K562 (cell line): Measurements from ENCODE around the gene NRTN. TPM values are rescaled to one million over a fixed set of nuclear protein-coding genes. Genes with fewer than 3 reads are reported as not detected.

Source experiments
- BRF1 ChIP-seq: IDR thresholded peaks from 3 replicates; pipeline ENCODE4 v1.6.1; 2011; ENCODE audit warnings: borderline replicate concordance, mild to moderate bottlenecking; ENCODE audit not compliant: insufficient read length; ENCODE audit errors: extremely low read depth
- BRF2 ChIP-seq: IDR thresholded peaks from 3 replicates; pipeline ENCODE4 v1.6.1; 2011; ENCODE audit warnings: borderline replicate concordance, mild to moderate bottlenecking; ENCODE audit not compliant: insufficient read length, insufficient read depth
- CEBPG ChIP-seq, 3 experiments: fragments of 200-800 bp in 1 of 3; sonication (Bioruptor generic) in 1 of 3; sonication (generic) in 1 of 3; formaldehyde crosslinking in 1 of 3; IDR thresholded peaks in 2 of 3; conservative IDR thresholded peaks in 1 of 3; 2 replicates each; pipeline versions ENCODE4 v1.6.1 to v1.8.0; 2016 to 2022; ENCODE audit warnings: missing compliant biosample characterization in 2 of 3, missing genetic modification characterization in 2 of 3, mild to moderate bottlenecking in 1 of 3, missing genetic modification reagents in 1 of 3
- EHMT2 ChIP-seq: fragments of 450-650 bp; IDR thresholded peaks from 2 replicates; pipeline ENCODE4 v1.6.1; 2018; ENCODE audit warnings: antibody characterized with exemption
- FOXJ2 ChIP-seq: fragments of 200-800 bp; sonication (Bioruptor generic); IDR thresholded peaks from 2 replicates; pipeline ENCODE4 v1.6.1; 2016; ENCODE audit warnings: missing genetic modification characterization, missing compliant biosample characterization
- HNRNPL ChIP-seq: fragments of 200-400 bp; formaldehyde crosslinking; IDR thresholded peaks from 2 replicates; pipeline ENCODE4 v1.6.1; 2017; ENCODE audit warnings: low read depth, mild to moderate bottlenecking, low read length
- HSF4 ChIP-seq: fragments of 250-450 bp; sonication (Bioruptor Pico); IDR thresholded peaks from 2 replicates; pipeline ENCODE4 v2.1.2; 2022; ENCODE audit warnings: mild to moderate bottlenecking, moderate library complexity, borderline replicate concordance
- IRF9 ChIP-seq: fragments of 450-650 bp; IDR thresholded peaks from 2 replicates; pipeline ENCODE4 v1.6.1; 2016; ENCODE audit warnings: missing biosample characterization, missing genetic modification characterization
- MCM3 ChIP-seq: fragments of 450-650 bp; IDR thresholded peaks from 2 replicates; pipeline ENCODE4 v1.6.1; 2016
- NEUROD1 ChIP-seq: fragments of 150-350 bp; IDR thresholded peaks from 2 replicates; pipeline ENCODE4 v1.6.1; 2014; ENCODE audit warnings: borderline replicate concordance, low read length, low read depth; ENCODE audit not compliant: partially characterized antibody
- PCBP2 ChIP-seq: fragments of 200-400 bp; formaldehyde crosslinking; IDR thresholded peaks from 2 replicates; pipeline ENCODE4 v1.6.1; 2018; ENCODE audit warnings: low read length, low read depth, mild to moderate bottlenecking, moderate library complexity; ENCODE audit not compliant: poor library complexity, severe bottlenecking
- RB1 ChIP-seq: fragments of 450-650 bp; IDR thresholded peaks from 2 replicates; pipeline ENCODE4 v1.6.1; 2017; ENCODE audit warnings: low read depth, mild to moderate bottlenecking
- RBM14 ChIP-seq: fragments of 200-400 bp; formaldehyde crosslinking; IDR thresholded peaks from 2 replicates; pipeline ENCODE4 v1.6.1; 2018; ENCODE audit warnings: low read depth, mild to moderate bottlenecking, low read length, moderate library complexity, borderline replicate concordance; ENCODE audit not compliant: insufficient read depth
- RBM39 ChIP-seq: fragments of 200-400 bp; formaldehyde crosslinking; optimal IDR thresholded peaks from 2 replicates; pipeline ENCODE3; 2018; ENCODE audit warnings: low read depth, low read length
- TCF3 ChIP-seq: sonication (generic); formaldehyde crosslinking; IDR thresholded peaks from 2 replicates; pipeline ENCODE4 v1.4.0; 2020; ENCODE audit warnings: mild to moderate bottlenecking, missing genetic modification reagents
- TFAM ChIP-seq: fragments of 250-450 bp; sonication (Bioruptor Pico); conservative IDR thresholded peaks from 2 replicates; pipeline ENCODE4 v1.5.0; 2021; ENCODE audit warnings: mild to moderate bottlenecking, moderate library complexity
- ZBTB49 ChIP-seq: sonication (generic); formaldehyde crosslinking; IDR thresholded peaks from 2 replicates; pipeline ENCODE4 v1.8.0; 2022; ENCODE audit warnings: missing genetic modification reagents, mild to moderate bottlenecking, borderline replicate concordance
- ZBTB7A ChIP-seq: IDR thresholded peaks from 2 replicates; pipeline ENCODE4 v1.6.1; 2011; ENCODE audit warnings: low read depth, mild to moderate bottlenecking, low read length, moderate library complexity, borderline replicate concordance; ENCODE audit not compliant: control insufficient read depth
- ZNF224 ChIP-seq: sonication (generic); formaldehyde crosslinking; IDR thresholded peaks from 2 replicates; pipeline ENCODE4 v1.8.0; 2022; ENCODE audit warnings: mild to moderate bottlenecking, missing genetic modification reagents
- ZNF274 ChIP-seq: IDR thresholded peaks from 2 replicates; pipeline ENCODE4 v1.6.1; 2011; ENCODE audit warnings: low read depth, mild to moderate bottlenecking, low read length, moderate library complexity, borderline replicate concordance
- ZNF3 ChIP-seq: fragments of 250-450 bp; sonication (Bioruptor Pico); IDR thresholded peaks from 2 replicates; pipeline ENCODE4 v1.5.0; 2021; ENCODE audit warnings: mild to moderate bottlenecking, moderate library complexity
- ZNF324 ChIP-seq: fragments of 250-450 bp; sonication (Bioruptor Pico); IDR thresholded peaks from 2 replicates; pipeline ENCODE4 v1.4.0; 2020; ENCODE audit warnings: mild to moderate bottlenecking
- ZNF57 ChIP-seq: fragments of 450-650 bp; formaldehyde crosslinking; IDR thresholded peaks from 2 replicates; pipeline ENCODE4 v1.4.0; 2020; ENCODE audit warnings: mild to moderate bottlenecking, moderate library complexity
- ZNF778 ChIP-seq: fragments of 450-650 bp; formaldehyde crosslinking; IDR thresholded peaks from 2 replicates; pipeline ENCODE4 v1.4.0; 2020; ENCODE audit warnings: mild to moderate bottlenecking, moderate library complexity
- polyA plus RNA-seq, 8 experiments: library from polyadenylated mRNA; depleted of rRNA in 4 of 8; stranded (reverse) in 5 of 8; unstranded in 3 of 8; fragments of >200 nt; fragmentation: Nextera tagmentation in 2 of 8; fragmentation: Illumina TruSeq in 1 of 8; extraction: Ambion mirVana in 2 of 8; extraction: Trizol in 1 of 8; gene quantifications; 2 replicates each; pipeline versions ENCODE4 v1.2.1 to v1.2.3, GENCODE V29; 2011 to 2014; ENCODE audit warnings: inconsistent platforms in 1 of 8, missing spikeins in 1 of 8
- total RNA-seq, 7 experiments: library from RNA; depleted of rRNA in 6 of 7; stranded (reverse); fragments of >200 nt in 6 of 7; fragmentation: Illumina TruSeq in 2 of 7; extraction: Trizol in 2 of 7; gene quantifications; 2 replicates each; pipeline versions ENCODE4 v1.2.1 to v1.2.3, GENCODE V29; 2011 to 2021; ENCODE audit warnings: low replicate concordance in 1 of 7

Gene NRTN
- total and polyA plus RNA-seq, 9 of the 15 experiments (the other 6 are each of a cell fraction or from before 2014, with no cell fraction given), result 0.62 to 8.1 (median 1.6) TPM; not detected in 2

- TF ChIP-seq ZBTB49 (CRISPR knock-in tag), result no peak
- no peak for TF ChIP-seq IRF9 (tag)
- TF ChIP-seq HSF4, result no peak
- TF ChIP-seq RB1, result peak; percentile 71; the same call in 1 of the 2 replicates
- TF ChIP-seq ZNF3 (CRISPR knock-in tag), result no peak
- TF ChIP-seq HNRNPL, result no peak
- TF ChIP-seq EHMT2, result no peak
- TF ChIP-seq ZNF324 (CRISPR knock-in tag), result no peak
- TF ChIP-seq BRF2, result no peak
- peak; percentile 96 for TF ChIP-seq ZBTB7A
- TF ChIP-seq NEUROD1, result no peak
- TF ChIP-seq ZNF274, result no peak
- TF ChIP-seq RBM39, result no peak
- TF ChIP-seq ZNF224 (CRISPR knock-in tag), result no peak
- no peak for TF ChIP-seq PCBP2
- TF ChIP-seq TCF3 (CRISPR knock-in tag), result no peak
- TF ChIP-seq FOXJ2 (tag), result no peak
- TF ChIP-seq CEBPG (CRISPR knock-in tag; IDR thresholded peaks at IDR 0.05), result no peak
- no peak for TF ChIP-seq CEBPG (tag; conservative IDR thresholded peaks at IDR 0.05 in 1 of 2, IDR thresholded peaks at IDR 0.05 in 1 of 2)
- TF ChIP-seq MCM3, result no peak
- no peak for TF ChIP-seq TFAM
- TF ChIP-seq ZNF778 (CRISPR knock-in tag), result no peak
- TF ChIP-seq BRF1, result no peak
- TF ChIP-seq RBM14, result no peak
- TF ChIP-seq ZNF57 (CRISPR knock-in tag), result no peak
Measured at GRCh38 chr19:5805462-5806132, 730 bp downstream of the NRTN start (continued).
